PC-9 (cell line): ENCODE results near the gene INKA2. TPM values are rescaled to one million over a fixed set of nuclear protein-coding genes. Genes with fewer than 3 reads are reported as not detected.

Experiments used
- BruUV-seq: library from RNA; stranded (reverse); fragments of 400-500 nt; replicated peaks from 2 replicates; lab custom pipeline; 2021; lab: Mats Ljungman, UMichigan
- CTCF ChIA-PET: fragments of 300-600 bp; sonication (Branson Sonifier 250); formaldehyde crosslinking; loops from one replicate; lab custom pipeline; 2022; ENCODE audit warnings: antibody characterized with exemption; lab: Charles Lee
- POLR2A ChIA-PET: fragments of 300-600 bp; sonication (Branson Sonifier 250); formaldehyde crosslinking; loops from one replicate; lab custom pipeline; 2022; ENCODE audit warnings: antibody characterized with exemption; ENCODE audit not compliant: unreplicated experiment; lab: Charles Lee
- DNase-seq, 2 experiments: peaks; one replicate each; pipeline versions ENCODE4 v3.0.0 to v3.0.0-alpha.2; 2015 to 2022; ENCODE audit warnings: mixed read lengths in 1 of 2
- H2AFZ ChIP-seq: fragments of 200-600 bp; sonication (generic); 2 replicates; pipeline ENCODE4 v1.8.1; 2017; ENCODE audit warnings: antibody characterized with exemption
- H3F3A ChIP-seq: fragments of 200-600 bp; sonication (generic); 2 replicates; pipeline ENCODE4 v1.8.1; 2017; ENCODE audit warnings: antibody characterized with exemption, mild to moderate bottlenecking, low read depth; ENCODE audit not compliant: insufficient read depth
- H3K27ac ChIP-seq: fragments of 200-600 bp; sonication (generic); 2 replicates; pipeline ENCODE4 v1.6.1; 2016; ENCODE audit warnings: mixed run types
- H3K27me3 ChIP-seq: fragments of 200-600 bp; sonication (generic); 2 replicates; pipeline ENCODE4 v1.6.1; 2016; ENCODE audit warnings: low read depth, mixed run types; ENCODE audit not compliant: insufficient read depth
- H3K36me3 ChIP-seq: fragments of 200-600 bp; sonication (generic); 2 replicates; pipeline ENCODE4 v1.6.1; 2016; ENCODE audit warnings: low read depth, mixed run types
- H3K4me1 ChIP-seq: fragments of 200-600 bp; sonication (generic); replicated peaks from 2 replicates; pipeline ENCODE4 v1.6.1; 2016; ENCODE audit warnings: mixed run types; ENCODE audit not compliant: insufficient read depth
- H3K4me2 ChIP-seq: fragments of 200-600 bp; sonication (generic); 2 replicates; pipeline ENCODE4 v1.6.1; 2017; ENCODE audit warnings: mixed run types
- H3K4me3 ChIP-seq: fragments of 200-600 bp; sonication (generic); 2 replicates; pipeline ENCODE4 v1.6.1; 2016; ENCODE audit warnings: mixed run types
- H3K79me2 ChIP-seq: fragments of 200-600 bp; sonication (generic); 2 replicates; pipeline ENCODE4 v1.6.1; 2017; ENCODE audit warnings: low read depth, mixed run types
- H3K9me2 ChIP-seq: fragments of 200-600 bp; sonication (generic); 2 replicates; pipeline ENCODE4 v1.8.1; 2017; ENCODE audit warnings: mild to moderate bottlenecking; ENCODE audit not compliant: insufficient read depth
- H3K9me3 ChIP-seq: fragments of 200-600 bp; sonication (generic); 2 replicates; pipeline ENCODE4 v1.8.1; 2016; ENCODE audit warnings: low read depth; ENCODE audit not compliant: insufficient read depth
- H4K20me1 ChIP-seq: fragments of 200-600 bp; sonication (generic); 2 replicates; pipeline ENCODE4 v1.8.1; 2017; ENCODE audit not compliant: insufficient read depth
- CTCF ChIP-seq: fragments of 200-600 bp; sonication (generic); conservative IDR thresholded peaks from 2 replicates; pipeline ENCODE4 v1.6.1; 2017; ENCODE audit warnings: mixed run types, antibody characterized with exemption, mild to moderate bottlenecking, moderate library complexity
- EZH2 ChIP-seq: fragments of 200-600 bp; sonication (generic); IDR thresholded peaks from 2 replicates; pipeline ENCODE4 v1.8.0; 2017; ENCODE audit warnings: antibody characterized with exemption, low read depth
- intact Hi-C: fragments of 100-400 bp; cut with micrococcal nuclease; formaldehyde crosslinking; loops from one replicate; pipeline ENCODE4 v1.10.0; 2022; ENCODE audit not compliant: unreplicated experiment
- total RNA-seq: library from RNA; stranded (reverse); gene quantifications from 2 replicates; pipeline ENCODE4 v1.2.3, GENCODE V29; 2021

Gene INKA2
- total RNA-seq, 1 experiment from 2014 or later: 1.4 TPM

- peaks cover 10% of the 10 kb centered on the region; the same call in 1 of the 2 replicates for H3F3A ChIP-seq
- no peaks in the 10 kb centered on the region for H4K20me1 ChIP-seq
- no peaks in the 10 kb centered on the region for H3K79me2 ChIP-seq
- ChIA-PET CTCF (interaction anchor here (0.6 kb wide), 1 partner anchor 43 kb away, joined by 5 read pairs; no protein-coding TSS in a partner anchor), POLR2A (interaction anchor here (0.6 kb wide), 2 partner anchors 55 to 120 kb away, joined by 4 read pairs; no protein-coding TSS in a partner anchor)
- TF ChIP-seq EZH2: no peak
- TF ChIP-seq CTCF: no peak
- H3K4me3 ChIP-seq: no peak overlapping the region
- H3K4me2 ChIP-seq: no peak overlapping the region
- H3K27me3 ChIP-seq: no peaks in the 10 kb centered on the region
- BruUV-seq: no TSS peak
- DNase-seq: no peak
- H3K36me3 ChIP-seq: peaks cover 7% of the 10 kb centered on the region; the same call in 1 of the 2 replicates
- no peaks in the 10 kb centered on the region; the same call in 1 of the 2 replicates for H3K9me2 ChIP-seq
- no peaks in the 10 kb centered on the region for H3K9me3 ChIP-seq
- H3K4me1 ChIP-seq: peaks cover 12% of the 10 kb centered on the region
- H2AFZ ChIP-seq: no peak overlapping the region
- intact Hi-C loops: no loop called here
- no peak overlapping the region for H3K27ac ChIP-seq
Measured at GRCh38 chr1:111702504-111703050, 36.6 kb downstream of the INKA2 start.

- DNase-seq: no peak
- no peaks in the 10 kb centered on the region for H3K27me3 ChIP-seq
- H3K4me2 ChIP-seq: no peak overlapping the region
- H3F3A ChIP-seq: peaks cover 7% of the 10 kb centered on the region; the same call in 1 of the 2 replicates
- BruUV-seq: no TSS peak
- POLR2A ChIA-PET: no interaction called here
- peaks cover 21% of the 10 kb centered on the region; the same call in 1 of the 2 replicates for H3K36me3 ChIP-seq
- no peak for TF ChIP-seq CTCF
- TF ChIP-seq EZH2: no peak
- peaks cover 3% of the 10 kb centered on the region; the same call in 1 of the 2 replicates for H3K4me1 ChIP-seq
- no peaks in the 10 kb centered on the region; the same call in 1 of the 2 replicates for H3K9me2 ChIP-seq
- H4K20me1 ChIP-seq: no peaks in the 10 kb centered on the region
- no peaks in the 10 kb centered on the region for H3K9me3 ChIP-seq
- H3K27ac ChIP-seq: no peak overlapping the region
- no peak overlapping the region for H3K4me3 ChIP-seq
- intact Hi-C loops: no loop called here
- no peaks in the 10 kb centered on the region for H3K79me2 ChIP-seq
- CTCF ChIA-PET: interaction anchor here (0.7 kb wide), 1 partner anchor 12 kb away, joined by 6 read pairs; no protein-coding TSS in a partner anchor
- H2AFZ ChIP-seq: no peak overlapping the region
Measured at GRCh38 chr1:111699268-111699667, 39.9 kb downstream of the INKA2 start.

GRCh38 chr1:111696330-111696729 is 42.9 kb downstream of the INKA2 start:
- no peaks in the 10 kb centered on the region for H3K9me3 ChIP-seq
- peaks cover 18% of the 10 kb centered on the region; the same call in 1 of the 2 replicates for H3K36me3 ChIP-seq
- H3K4me1 ChIP-seq: no peaks in the 10 kb centered on the region
- no peaks in the 10 kb centered on the region for H3K79me2 ChIP-seq
- CTCF ChIA-PET: no interaction called here
- no peak for TF ChIP-seq EZH2
- TF ChIP-seq CTCF: no peak
- no TSS peak for BruUV-seq
- no peak overlapping the region for H3K4me2 ChIP-seq
- DNase-seq: no peak
- no peak overlapping the region for H3K27ac ChIP-seq
- POLR2A ChIA-PET: no interaction called here
- peaks cover 2% of the 10 kb centered on the region; the same call in 1 of the 2 replicates for H4K20me1 ChIP-seq
- H3K4me3 ChIP-seq: no peak overlapping the region
- no peak overlapping the region for H2AFZ ChIP-seq
- H3F3A ChIP-seq: no peaks in the 10 kb centered on the region
- no peaks in the 10 kb centered on the region; the same call in 1 of the 2 replicates for H3K9me2 ChIP-seq
- H3K27me3 ChIP-seq: no peaks in the 10 kb centered on the region
- intact Hi-C loops: no loop called here
